HG03342 (cell line): ENCODE data around the gene ASS1.

Experiments used
- ATAC-seq: cut with Tn5 transposase; IDR thresholded peaks from one replicate; pipeline ENCODE4 v1.9.1; 2021; ENCODE audit warnings: mild to moderate bottlenecking, moderate library complexity; ENCODE audit not compliant: unreplicated experiment

ASS1 gene

DNA sequence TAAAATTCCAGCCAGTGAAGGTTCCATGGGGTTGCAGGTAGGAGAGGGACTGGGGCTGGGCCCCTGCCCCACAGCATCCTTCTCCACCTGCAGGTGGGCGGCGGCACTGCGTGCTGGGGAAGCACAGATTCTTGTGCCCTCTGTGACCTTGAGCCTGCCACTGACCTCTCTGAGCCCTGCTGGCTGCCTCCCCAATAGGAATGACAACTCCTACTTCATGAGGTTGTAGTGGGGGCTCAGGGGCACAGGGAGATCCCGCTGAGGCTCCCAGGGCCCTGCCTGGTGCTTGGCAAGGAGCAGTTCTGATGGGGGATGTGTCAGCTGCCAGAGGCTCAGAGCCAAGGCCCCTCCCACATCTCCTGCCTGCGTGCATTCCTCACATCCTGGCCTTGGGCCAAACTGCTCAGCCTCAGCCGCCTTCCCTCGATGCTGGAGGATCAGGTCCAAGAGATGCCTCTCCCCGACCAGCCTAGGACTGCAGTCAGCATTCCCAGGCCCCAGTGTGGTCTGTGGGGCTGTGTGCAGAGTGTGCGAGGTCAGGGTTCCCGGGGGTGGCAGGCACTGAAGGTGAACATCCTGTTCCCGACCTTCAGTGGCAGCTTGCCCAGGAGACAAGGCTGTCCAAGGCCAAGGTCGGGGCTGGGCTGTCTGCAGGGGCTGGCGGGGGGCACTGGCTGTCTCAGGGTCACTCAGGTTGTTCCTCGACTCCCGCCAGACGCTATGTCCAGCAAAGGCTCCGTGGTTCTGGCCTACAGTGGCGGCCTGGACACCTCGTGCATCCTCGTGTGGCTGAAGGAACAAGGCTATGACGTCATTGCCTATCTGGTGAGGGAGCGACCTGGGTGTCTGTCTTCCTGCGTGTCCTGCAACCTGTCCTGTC is 7.0 kb downstream of the ASS1 start:
- no peak for ATAC-seq

DNA sequence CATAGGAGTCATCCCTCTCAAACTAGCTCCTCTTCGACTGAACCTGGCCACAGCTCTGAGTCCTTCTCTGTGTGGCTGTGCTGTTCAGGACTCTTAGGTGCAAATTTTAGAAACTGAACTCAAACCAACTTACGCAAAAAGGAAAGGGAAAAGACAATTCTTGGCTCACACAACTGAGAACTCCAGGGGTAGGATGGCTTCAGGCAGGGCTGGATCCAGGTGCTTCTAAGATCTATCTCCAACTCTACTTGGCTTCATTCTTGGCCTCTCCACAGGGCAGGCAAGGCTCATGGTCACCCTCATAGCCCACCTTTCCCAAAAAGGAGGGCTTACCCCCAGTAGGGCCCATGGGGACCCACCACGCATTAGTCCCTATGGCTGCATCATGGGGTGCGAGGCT is 8.1 kb downstream of the ASS1 start:
- ATAC-seq, result no peak

- ATAC-seq, result no peak
Observed at GRCh38 chr9:130453487-130453886, 8.7 kb downstream of the ASS1 start.

DNA sequence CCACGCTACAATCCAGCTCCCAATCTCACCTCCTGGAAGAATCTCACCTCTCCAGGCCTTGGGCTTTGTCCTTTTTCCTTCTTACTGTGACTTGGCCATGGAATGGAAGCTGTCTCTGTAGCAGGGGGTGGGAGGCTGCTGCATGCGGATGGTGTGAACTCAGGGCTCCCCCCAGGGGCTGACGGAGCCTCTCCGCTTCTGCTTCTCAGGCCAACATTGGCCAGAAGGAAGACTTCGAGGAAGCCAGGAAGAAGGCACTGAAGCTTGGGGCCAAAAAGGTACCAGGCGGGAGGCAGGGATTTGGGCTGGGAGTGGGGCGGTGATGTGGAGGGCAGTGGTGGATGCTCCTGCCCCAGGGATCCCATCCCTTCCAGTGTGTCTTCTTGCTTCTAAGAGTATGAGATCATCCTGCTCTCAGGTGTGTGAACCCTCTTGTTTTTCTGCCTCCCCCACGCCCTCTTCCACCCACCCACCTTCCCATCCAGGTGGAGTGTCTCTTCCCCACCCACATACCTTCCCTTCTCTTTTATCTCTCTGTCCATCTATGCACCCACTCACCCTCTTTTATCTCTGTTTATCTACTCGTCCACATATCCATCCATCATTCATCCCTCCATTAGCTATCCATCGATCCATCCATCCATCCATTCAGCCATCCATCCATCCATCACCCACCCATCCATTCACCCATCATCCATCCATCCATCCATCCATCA is 9.5 kb downstream of the ASS1 start:
- ATAC-seq, result no peak

DNA sequence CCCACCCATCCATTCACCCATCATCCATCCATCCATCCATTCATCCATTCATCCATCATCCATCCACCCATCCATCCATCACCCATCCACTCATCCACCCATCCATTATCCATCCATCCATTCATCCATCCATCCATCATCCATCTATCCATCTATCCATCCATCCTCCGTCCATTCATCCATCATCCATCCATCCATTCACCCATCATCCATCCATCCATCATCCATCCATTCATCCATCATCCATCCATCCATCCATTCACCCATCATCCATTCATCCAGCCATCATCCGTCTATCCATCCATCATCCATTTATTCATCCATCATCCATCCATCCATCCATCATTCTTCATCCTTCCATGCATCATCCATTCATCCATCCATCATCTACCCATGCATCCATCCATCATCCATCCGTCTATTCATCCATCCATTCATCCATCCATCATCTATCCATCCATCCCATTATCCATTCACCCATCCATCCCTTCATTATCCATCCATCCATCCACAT is 10.1 kb downstream of the ASS1 start:
- ATAC-seq, result no peak

DNA sequence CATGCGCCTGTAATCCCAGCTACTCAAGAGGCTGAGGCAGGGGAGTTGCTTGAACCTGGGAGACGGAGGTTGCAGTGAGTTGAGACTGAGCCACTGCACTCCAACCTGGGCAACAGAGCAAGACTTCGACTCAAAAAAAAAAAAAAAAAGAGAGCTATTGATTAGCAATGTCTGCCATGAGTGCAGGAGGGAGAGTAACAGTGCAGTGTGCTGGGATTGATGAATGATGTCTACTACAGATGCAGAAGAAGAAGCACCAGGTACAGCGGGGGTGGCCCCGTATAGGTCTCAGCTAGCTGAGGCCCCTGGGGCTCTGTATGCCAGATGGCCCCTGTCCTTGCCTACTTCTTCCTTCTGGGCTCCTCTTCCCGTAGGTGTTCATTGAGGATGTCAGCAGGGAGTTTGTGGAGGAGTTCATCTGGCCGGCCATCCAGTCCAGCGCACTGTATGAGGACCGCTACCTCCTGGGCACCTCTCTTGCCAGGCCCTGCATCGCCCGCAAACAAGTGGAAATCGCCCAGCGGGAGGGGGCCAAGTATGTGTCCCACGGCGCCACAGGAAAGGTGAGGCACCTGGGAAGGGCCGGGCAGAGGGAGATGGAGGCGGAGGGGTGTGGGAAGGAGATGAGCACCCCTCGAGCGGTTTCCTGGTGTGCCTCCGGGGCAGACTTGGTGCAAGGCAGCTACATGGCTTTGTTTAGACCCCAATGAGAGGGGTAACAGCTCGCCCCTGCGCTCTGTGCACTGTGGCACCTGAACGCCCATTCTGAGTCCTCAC is 13.5 kb downstream of the ASS1 start:
- ATAC-seq, result no peak

GRCh38 chr9:130458804-130459067 is 14.0 kb downstream of the ASS1 start:
- ATAC-seq, result no peak

- ATAC-seq, result no peak
Observed at GRCh38 chr9:130459151-130459550, 14.4 kb downstream of the ASS1 start.

DNA sequence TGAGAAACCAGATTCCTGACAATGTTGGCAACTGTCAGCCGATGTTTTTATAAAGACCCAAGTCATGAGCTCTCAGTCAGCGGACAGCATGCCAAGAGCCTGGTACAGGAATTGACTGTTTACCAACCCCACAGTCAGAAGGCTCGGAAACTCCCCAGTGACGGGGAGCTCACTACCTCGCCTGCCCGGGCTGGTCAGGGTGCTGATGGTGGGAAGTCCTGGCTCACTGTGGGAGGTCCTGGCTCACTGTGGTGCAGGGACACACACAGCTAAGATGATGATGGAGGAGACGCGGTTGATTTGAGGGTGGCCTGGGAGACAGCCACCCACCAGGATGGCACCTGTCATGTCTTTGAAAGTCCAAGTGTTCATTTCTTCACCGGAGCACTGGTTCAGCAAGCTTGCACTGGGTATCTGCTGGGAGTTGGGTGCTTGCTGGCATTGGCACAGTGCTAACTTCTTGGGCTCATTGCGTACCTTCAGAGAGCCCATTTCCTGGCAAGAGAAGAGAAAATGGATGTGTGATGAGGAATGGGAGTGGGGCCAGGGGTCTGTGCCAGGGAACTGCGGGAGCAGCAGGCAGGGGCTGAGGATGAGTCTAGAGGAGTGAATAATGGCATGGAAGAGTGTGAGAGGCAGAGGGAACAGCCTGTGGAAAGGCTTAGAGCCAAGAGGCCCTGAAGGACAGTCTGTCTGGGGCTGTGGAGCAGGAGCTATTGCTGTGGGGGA is 15.3 kb downstream of the ASS1 start:
- ATAC-seq, result no peak

- ATAC-seq, result no peak
Observed at GRCh38 chr9:130461218-130461630, 16.5 kb downstream of the ASS1 start.

GRCh38 chr9:130461731-130462130 is 17.0 kb downstream of the ASS1 start:
- ATAC-seq, result no peak

DNA sequence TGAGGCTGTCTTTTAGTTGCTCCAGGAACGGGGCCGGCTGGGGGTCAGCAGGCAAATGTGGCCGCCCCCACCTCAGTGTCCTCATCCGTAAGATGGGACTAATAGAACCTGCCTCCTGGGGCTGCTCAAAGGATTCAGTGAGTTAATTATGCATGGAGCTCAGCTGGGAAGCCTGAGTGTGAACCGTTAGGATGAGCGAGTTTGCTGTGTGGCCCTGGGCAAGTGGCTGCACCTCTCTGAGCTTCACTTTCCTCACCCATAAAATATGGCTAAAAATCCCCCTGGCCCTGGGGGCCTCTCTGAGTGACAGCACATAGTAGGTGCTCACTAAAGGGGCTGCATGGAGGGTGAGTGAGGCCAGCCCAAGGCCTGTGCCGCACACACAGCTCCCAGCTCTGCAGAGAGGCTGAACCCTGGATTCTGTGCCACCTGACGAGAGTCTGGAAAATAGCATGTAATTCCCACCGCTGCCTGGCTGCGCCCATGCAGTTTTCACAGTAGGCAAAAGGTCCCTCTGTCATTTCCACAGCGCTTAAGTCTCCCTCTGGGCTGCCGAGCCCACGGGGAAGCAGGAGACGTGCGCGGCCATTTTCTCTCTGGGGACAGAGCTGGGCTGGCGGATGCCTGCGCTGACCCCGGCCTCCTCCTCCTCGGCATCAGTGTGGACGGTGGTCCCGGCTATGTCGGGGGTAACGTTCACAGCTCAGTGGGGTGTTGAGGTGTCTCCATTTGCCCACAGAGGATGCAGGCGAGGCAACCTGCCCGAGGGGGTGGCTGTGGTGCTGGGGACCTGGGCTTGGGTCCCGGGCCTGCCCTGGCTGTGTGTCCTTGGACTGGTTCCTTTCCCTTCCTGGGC is 18.2 kb downstream of the ASS1 start:
- ATAC-seq, result no peak

DNA sequence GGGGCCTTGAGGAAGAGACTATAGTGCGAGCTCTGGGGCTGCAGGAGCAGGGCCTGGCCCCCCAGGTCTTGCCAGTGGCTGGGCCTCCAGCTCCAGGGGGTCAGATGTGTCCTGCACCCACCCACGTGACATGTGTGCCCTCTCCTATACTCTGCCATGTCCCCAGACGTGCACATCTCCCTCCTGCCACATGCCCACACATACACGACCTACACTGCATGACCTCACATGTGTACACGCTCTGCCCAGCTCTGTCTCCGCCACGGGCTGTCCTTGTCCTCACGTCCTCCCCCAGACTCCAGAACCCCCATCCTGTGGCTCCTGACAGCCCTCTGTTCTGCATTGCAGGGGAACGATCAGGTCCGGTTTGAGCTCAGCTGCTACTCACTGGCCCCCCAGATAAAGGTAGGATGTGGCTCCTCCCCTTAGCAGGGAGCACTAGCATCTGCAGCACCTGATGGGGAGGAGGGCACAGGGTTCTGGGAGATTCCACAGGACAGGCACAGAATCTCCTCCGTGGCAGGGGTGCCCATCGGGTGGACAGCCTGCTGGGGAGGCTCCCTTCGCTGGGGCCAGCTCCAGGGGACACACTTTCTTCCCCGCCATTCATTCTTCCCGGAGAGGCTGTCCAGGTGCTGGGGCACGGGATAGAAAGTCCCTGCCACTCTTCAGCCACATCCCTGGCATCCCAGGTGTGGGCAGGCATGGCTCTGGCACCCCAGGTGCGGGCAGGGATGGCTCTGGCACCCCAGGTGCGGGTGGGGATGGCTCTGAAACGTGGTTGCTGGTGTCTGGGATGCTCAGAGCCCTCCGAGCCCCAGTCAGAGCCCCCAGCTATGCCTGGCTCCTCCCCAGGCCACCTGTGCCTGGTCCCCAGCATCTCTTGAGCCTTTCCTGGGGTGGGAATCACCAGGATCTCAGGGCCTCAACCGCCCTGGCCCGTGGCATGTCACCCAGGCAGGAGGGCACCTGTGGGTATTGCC is 19.3 kb downstream of the ASS1 start:
- no peak for ATAC-seq

DNA sequence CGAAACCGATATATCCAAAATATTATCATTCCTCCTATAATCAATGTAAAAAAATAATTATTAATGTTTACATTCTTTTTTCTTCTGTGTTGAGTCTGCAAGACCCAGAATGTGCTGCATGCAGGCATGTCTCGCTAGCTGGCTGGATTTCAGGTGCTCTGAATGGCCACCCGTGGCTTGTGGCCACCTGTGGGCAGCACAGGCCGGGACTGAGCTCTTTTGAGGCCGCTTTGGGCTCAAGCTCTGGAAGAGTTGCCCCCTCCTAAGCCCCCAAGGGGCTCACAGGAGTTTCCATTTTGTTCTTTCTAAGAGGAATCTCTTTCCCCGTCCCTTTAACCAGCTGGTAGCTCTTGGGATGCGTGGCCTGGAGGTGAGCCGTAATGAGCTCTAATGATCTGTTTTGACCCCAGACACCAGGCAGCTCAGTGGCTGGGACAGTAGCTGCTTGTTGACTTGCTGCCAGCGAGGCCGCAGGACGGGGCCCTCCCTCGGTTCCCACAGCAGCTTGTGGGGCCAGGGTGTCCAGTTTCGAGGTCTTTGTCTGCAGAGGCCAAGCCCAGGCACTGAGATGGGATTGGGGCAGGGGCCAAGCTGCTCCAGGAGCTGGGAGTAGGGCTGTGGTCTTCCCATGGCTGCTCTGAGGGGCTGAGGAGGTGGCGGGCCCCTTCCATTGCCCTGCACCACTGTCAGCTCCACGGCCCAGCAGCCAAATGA is 20.8 kb downstream of the ASS1 start:
- ATAC-seq, result no peak

DNA sequence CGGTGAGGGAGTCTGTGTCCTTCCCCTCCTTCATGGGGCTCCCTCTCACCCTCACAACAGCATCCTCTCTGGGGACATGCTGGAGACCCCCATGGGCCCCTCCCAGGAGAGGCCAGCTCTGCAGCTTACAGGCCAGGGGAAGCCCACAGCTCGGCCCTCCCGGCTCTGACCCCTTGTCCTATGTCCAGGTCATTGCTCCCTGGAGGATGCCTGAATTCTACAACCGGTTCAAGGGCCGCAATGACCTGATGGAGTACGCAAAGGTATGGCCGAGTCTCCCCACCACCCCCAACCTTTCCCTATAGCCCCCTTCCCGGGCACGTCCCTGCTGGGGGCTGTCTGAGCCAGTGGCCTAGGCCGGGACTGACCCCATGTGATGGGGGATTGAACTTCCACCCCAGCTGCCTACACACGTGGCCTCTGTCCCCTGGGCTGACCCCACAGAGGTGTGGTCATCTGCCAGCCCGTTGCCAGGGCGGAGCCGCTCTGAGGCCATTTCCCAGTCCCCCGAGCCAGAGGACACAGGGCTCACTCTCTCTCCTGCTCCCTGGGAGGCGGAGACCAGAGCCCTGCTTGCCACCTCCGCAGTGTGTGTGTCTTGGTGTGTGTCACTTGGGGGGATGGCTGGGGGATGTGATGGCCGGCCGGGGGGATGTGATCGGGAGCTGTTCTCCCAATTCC is 21.9 kb downstream of the ASS1 start:
- no peak for ATAC-seq

GRCh38 chr9:130467316-130467715 is 22.6 kb downstream of the ASS1 start:
- no peak for ATAC-seq

GRCh38 chr9:130468566-130468965 is 23.8 kb downstream of the ASS1 start:
- ATAC-seq, result no peak

DNA sequence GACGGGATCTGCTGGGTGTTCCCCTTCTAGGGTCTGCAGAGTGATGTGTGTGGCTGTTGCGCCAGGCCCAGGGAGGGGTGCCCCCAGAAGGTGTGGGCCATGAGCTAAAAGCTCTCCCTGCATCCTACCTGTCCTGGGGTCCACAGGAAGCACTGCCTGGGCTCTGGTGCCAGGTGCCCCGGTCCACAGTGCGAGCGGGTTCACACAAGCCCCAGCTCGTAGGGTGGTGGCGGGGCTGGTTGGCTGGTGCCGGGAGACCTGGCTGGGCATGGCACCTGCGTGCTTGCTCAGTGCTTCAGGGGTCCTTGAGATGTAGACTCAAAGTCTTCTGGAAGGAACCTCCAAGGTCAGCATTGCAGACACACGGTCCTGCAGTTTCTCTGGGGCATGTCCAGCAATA is 25.5 kb downstream of the ASS1 start:
- ATAC-seq, result no peak
